BLaER1 (cell line): ENCODE data around the gene HDGFL3.
"Not testable (repeated sequence)": the region's sequence is repeated elsewhere in the genome, so short reads cannot be mapped to it uniquely, and the experiment has no call there.

Source experiments
- H3K27ac ChIP-seq: shearing (Covaris generic); formaldehyde crosslinking; 2 replicates; pipeline ENCODE4 v1.8.1; 2022
- H3K27me3 ChIP-seq: shearing (Covaris generic); formaldehyde crosslinking; 2 replicates; pipeline ENCODE4 v1.8.1; 2022
- H3K36me3 ChIP-seq: shearing (Covaris generic); formaldehyde crosslinking; 2 replicates; pipeline ENCODE4 v1.8.1; 2022
- H3K4me1 ChIP-seq: shearing (Covaris generic); formaldehyde crosslinking; 2 replicates; pipeline ENCODE4 v1.8.1; 2022
- H3K4me2 ChIP-seq: shearing (Covaris generic); formaldehyde crosslinking; 2 replicates; pipeline ENCODE4 v1.8.1; 2022
- H3K4me3 ChIP-seq: shearing (Covaris generic); formaldehyde crosslinking; 2 replicates; pipeline ENCODE4 v1.8.1; 2022
- H3K9ac ChIP-seq: shearing (Covaris generic); formaldehyde crosslinking; 2 replicates; pipeline ENCODE4 v1.8.1; 2022
- H3K9me3 ChIP-seq: shearing (Covaris generic); formaldehyde crosslinking; 2 replicates; pipeline ENCODE4 v1.8.1; 2022
- H4K20me1 ChIP-seq: shearing (Covaris generic); formaldehyde crosslinking; 2 replicates; pipeline ENCODE4 v1.8.1; 2022
- Cebpa-rat ChIP-seq: shearing (Covaris generic); IDR thresholded peaks from 2 replicates; pipeline ENCODE4 v1.8.1; 2022

HDGFL3 gene

GRCh38 chr15:83170474-83171165 lies 37.0 kb downstream of the HDGFL3 start:
- no peak overlapping the region for H3K27ac ChIP-seq
- H4K20me1 ChIP-seq, result peaks cover 46% of the 10 kb centered on the region
- TF ChIP-seq Cebpa-rat, result no peak
- H3K9ac ChIP-seq, result no peak overlapping the region
- peaks cover 53% of the 10 kb centered on the region for H3K36me3 ChIP-seq
- peaks cover 5% of the 10 kb centered on the region; the same call in 1 of the 2 replicates for H3K4me1 ChIP-seq
- peaks cover 71% of the 10 kb centered on the region for H3K9me3 ChIP-seq
- H3K27me3 ChIP-seq, result no peaks in the 10 kb centered on the region
- H3K4me3 ChIP-seq, result no peak overlapping the region
- H3K4me2 ChIP-seq, result no peak overlapping the region

GRCh38 chr15:83169576-83169975 lies 38.0 kb downstream of the HDGFL3 start:
- H3K36me3 ChIP-seq, result peaks cover 64% of the 10 kb centered on the region
- not testable (repeated sequence) for H3K4me3 ChIP-seq, H3K4me2 ChIP-seq, H3K27me3 ChIP-seq, H3K4me1 ChIP-seq, H3K27ac ChIP-seq, H3K9ac ChIP-seq
- H4K20me1 ChIP-seq, result peaks cover 51% of the 10 kb centered on the region
- peaks cover 81% of the 10 kb centered on the region for H3K9me3 ChIP-seq

- Histone ChIP-seq H3K4me3 (no peak overlapping the region), H3K27me3 (no peaks in the 10 kb centered on the region), H3K9ac (no peak overlapping the region), H3K9me3 (peaks cover 72% of the 10 kb centered on the region), H3K4me2 (no peak overlapping the region), H4K20me1 (peaks cover 51% of the 10 kb centered on the region), H3K4me1 (no peaks in the 10 kb centered on the region), H3K27ac (no peak overlapping the region), H3K36me3 (peaks cover 75% of the 10 kb centered on the region)
- TF ChIP-seq Cebpa-rat, result no peak
Observed at GRCh38 chr15:83166830-83167229, 40.8 kb downstream of the HDGFL3 start.

GRCh38 chr15:83166218-83166617 lies 41.4 kb downstream of the HDGFL3 start:
- no peak overlapping the region for H3K4me3 ChIP-seq
- H3K4me2 ChIP-seq, result no peak overlapping the region
- no peak for TF ChIP-seq Cebpa-rat
- peaks cover 51% of the 10 kb centered on the region for H4K20me1 ChIP-seq
- no peak overlapping the region for H3K27ac ChIP-seq
- peaks cover 78% of the 10 kb centered on the region for H3K36me3 ChIP-seq
- H3K4me1 ChIP-seq, result no peaks in the 10 kb centered on the region
- H3K27me3 ChIP-seq, result no peaks in the 10 kb centered on the region
- no peak overlapping the region for H3K9ac ChIP-seq
- H3K9me3 ChIP-seq, result peaks cover 66% of the 10 kb centered on the region

- Histone ChIP-seq H3K4me2 (no peak overlapping the region), H3K4me3 (no peak overlapping the region), H3K9me3 (peaks cover 53% of the 10 kb centered on the region), H3K9ac (no peak overlapping the region), H3K27ac (no peak overlapping the region), H3K27me3 (no peaks in the 10 kb centered on the region), H4K20me1 (peaks cover 46% of the 10 kb centered on the region), H3K4me1 (no peaks in the 10 kb centered on the region), H3K36me3 (peaks cover 86% of the 10 kb centered on the region)
- no peak for TF ChIP-seq Cebpa-rat
Observed at GRCh38 chr15:83164771-83165404, 42.7 kb downstream of the HDGFL3 start.

GRCh38 chr15:83164111-83164770 lies 43.4 kb downstream of the HDGFL3 start:
- peaks cover 86% of the 10 kb centered on the region for H3K36me3 ChIP-seq
- H3K27me3 ChIP-seq, result no peaks in the 10 kb centered on the region
- H3K4me1 ChIP-seq, result no peaks in the 10 kb centered on the region
- no peak overlapping the region for H3K4me2 ChIP-seq
- H3K4me3 ChIP-seq, result no peak overlapping the region
- H3K9me3 ChIP-seq, result peaks cover 47% of the 10 kb centered on the region
- H3K27ac ChIP-seq, result no peak overlapping the region
- H3K9ac ChIP-seq, result no peak overlapping the region
- peaks cover 40% of the 10 kb centered on the region for H4K20me1 ChIP-seq
- no peak for TF ChIP-seq Cebpa-rat

GRCh38 chr15:83163032-83163431 lies 44.6 kb downstream of the HDGFL3 start:
- Histone ChIP-seq H3K27me3 (no peaks in the 10 kb centered on the region), H3K27ac (no peak overlapping the region), H3K4me3 (no peak overlapping the region), H3K36me3 (peaks cover 93% of the 10 kb centered on the region), H4K20me1 (peaks cover 38% of the 10 kb centered on the region), H3K9me3 (peaks cover 35% of the 10 kb centered on the region), H3K9ac (no peak overlapping the region), H3K4me1 (no peaks in the 10 kb centered on the region), H3K4me2 (no peak overlapping the region)
- TF ChIP-seq Cebpa-rat, result no peak

GRCh38 chr15:83160741-83161140 lies 46.9 kb downstream of the HDGFL3 start:
- Histone ChIP-seq H3K36me3 (peaks cover 97% of the 10 kb centered on the region), H3K9ac (no peak overlapping the region), H3K9me3 (peaks cover 12% of the 10 kb centered on the region; the same call in 1 of the 2 replicates), H3K4me1 (no peaks in the 10 kb centered on the region), H3K4me3 (no peak overlapping the region), H3K4me2 (no peak overlapping the region), H3K27ac (no peak overlapping the region), H3K27me3 (no peaks in the 10 kb centered on the region), H4K20me1 (peaks cover 21% of the 10 kb centered on the region; the same call in 1 of the 2 replicates)
- TF ChIP-seq Cebpa-rat, result no peak

GRCh38 chr15:83158393-83158792 lies 49.2 kb downstream of the HDGFL3 start:
- Histone ChIP-seq H3K27me3 (no peaks in the 10 kb centered on the region), H3K9me3 (no peaks in the 10 kb centered on the region), H3K4me3 (no peak overlapping the region), H3K4me1 (no peaks in the 10 kb centered on the region), H4K20me1 (peaks cover 7% of the 10 kb centered on the region; the same call in 1 of the 2 replicates), H3K9ac (no peak overlapping the region), H3K27ac (no peak overlapping the region), H3K4me2 (no peak overlapping the region), H3K36me3 (peaks cover 97% of the 10 kb centered on the region)
- no peak for TF ChIP-seq Cebpa-rat

GRCh38 chr15:83155942-83156341 lies 51.7 kb downstream of the HDGFL3 start:
- peaks cover 90% of the 10 kb centered on the region for H3K36me3 ChIP-seq
- no peaks in the 10 kb centered on the region for H4K20me1 ChIP-seq
- no peaks in the 10 kb centered on the region for H3K27me3 ChIP-seq
- no peak overlapping the region for H3K4me2 ChIP-seq
- H3K4me1 ChIP-seq, result no peaks in the 10 kb centered on the region
- no peaks in the 10 kb centered on the region for H3K9me3 ChIP-seq
- H3K4me3 ChIP-seq, result no peak overlapping the region
- no peak for TF ChIP-seq Cebpa-rat
- H3K9ac ChIP-seq, result no peak overlapping the region
- H3K27ac ChIP-seq, result no peak overlapping the region
